HG02852 (cell line): ENCODE measurements around the gene METTL22.
A peak's percentile ranks its signal among the peaks of the same experiment; 100 is the strongest.

Source experiments
- ATAC-seq: cut with Tn5 transposase; IDR thresholded peaks from one replicate; pipeline ENCODE4 v1.9.1; 2021; ENCODE audit warnings: mild to moderate bottlenecking, moderate library complexity; ENCODE audit not compliant: unreplicated experiment

METTL22 gene

DNA sequence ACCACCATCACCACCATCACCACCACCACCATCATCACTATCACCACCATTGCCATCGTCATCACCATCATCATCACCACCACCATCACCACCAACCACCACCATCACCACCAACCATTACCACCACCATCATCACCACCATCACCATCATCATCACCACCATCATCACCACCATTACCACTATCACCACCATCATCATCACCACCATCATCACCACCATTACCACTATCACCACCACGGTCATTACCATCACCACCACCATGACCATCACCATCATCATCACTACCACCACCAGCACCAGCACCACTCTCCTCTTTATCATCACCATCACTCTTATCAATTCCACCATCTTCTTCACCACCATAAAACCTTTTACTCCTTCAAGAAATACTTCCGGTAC, 30.0 kb upstream of the METTL22 start:
- ATAC-seq = no peak

DNA sequence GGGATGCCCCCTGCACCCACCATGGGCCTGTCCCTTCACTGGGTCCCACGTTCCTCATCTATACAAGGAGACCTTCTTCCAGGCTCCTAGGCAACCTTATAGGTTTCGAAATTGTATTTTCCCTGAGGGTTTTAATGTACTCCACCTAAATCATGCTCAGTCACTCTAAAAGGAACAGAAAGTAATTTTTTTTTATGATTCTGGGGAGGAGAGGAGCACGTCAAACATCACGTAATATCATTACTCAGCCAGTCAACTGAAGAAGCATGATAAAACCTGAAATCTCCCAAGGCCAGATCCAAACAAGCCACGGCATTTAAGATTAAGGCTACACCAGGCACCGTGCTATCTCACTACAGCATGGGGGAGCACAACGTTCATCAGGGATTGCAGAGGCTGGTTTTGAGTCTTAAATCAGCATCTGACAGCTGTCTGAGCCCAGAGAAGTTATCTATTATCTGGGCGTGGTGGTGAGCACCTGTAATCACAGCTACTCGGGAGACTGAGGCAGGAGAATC, 27.3 kb upstream of the METTL22 start:
- ATAC-seq = no peak

DNA sequence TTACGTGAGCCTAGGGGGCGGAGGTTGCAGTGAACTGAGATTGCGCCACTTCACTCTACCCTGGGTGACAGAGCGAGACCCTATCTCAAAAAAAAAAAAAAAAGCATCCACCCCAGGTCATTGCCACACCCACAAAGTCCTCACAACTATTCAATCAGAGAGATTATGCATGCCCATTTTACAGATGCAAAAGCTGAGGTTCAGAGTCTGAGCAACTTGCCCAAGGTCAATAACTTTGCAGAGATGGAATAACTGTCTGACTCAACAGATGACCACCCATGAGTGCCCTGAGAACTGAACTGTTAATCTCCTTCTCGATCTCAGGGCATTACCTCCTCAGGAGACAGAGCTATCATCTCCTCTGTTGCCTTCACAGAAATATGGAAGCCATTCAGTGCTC, 25.7 kb upstream of the METTL22 start:
- no peak for ATAC-seq

DNA sequence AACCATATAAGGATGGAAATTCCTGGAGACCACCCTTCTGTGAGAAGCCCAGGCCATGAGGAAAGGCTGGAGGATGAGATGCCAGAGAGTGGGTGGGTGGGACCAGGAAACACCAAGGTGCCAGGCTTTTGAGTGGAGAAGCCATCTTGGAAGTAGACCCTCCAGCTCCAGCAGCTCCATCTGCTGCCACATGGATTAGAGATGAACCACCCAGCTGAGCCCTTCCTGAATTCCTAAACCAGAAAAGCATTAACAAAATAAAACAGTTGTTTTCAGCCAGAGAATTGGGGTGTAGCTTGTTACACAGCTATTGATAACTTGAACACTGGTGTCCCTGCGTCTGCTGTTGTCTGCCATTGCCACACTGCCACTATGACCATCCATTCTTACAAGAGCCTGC, 24.9 kb upstream of the METTL22 start:
- ATAC-seq = no peak

DNA sequence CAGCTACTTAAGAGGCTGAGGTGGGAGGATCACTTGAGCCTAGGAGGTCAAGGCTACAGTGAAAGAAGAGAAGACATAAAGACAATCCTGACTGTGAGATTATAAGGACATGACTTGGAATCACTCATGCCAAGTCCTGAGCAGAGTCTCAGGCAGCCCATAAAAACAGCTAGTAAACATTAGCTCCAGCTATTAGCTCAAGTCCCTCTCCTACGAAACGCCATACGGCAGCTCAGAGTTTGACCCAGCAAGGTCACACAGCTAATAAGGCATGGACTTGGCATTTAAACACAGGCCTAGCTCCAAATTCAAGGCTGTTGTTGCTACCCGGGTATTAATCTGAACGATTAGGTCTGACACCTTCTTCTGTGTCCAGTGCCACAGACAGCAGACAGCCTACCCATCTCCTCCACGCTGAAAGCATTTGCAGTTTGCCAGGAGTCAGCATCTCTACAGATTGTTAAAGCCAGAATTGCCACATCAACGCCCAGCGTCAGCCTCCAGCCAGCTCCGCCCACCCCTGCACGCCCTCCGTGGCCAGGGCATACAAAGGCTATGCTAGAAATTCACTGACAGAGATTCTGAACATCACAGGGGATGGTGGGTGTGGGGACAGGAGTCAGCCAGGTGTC, 21.2 kb upstream of the METTL22 start:
- no peak for ATAC-seq

DNA sequence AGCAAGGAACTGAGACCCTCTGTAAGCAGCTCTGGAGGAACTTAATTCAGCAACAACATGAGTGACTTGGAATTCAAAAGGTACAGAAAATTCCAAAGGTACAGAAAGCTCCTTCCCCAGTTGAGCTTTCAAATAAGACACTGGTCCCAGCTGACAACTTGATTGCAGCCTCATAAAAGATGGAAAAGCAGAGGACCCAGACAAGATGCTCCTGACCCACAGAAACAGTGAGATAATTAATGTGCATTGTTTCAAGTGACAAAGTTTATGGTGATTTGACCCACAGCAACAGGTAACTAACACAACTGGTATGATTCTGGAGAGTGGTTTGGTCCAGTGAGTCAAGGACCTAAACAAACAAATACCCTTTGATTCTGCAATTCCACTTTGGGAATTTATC, 15.9 kb upstream of the METTL22 start:
- no peak for ATAC-seq

DNA sequence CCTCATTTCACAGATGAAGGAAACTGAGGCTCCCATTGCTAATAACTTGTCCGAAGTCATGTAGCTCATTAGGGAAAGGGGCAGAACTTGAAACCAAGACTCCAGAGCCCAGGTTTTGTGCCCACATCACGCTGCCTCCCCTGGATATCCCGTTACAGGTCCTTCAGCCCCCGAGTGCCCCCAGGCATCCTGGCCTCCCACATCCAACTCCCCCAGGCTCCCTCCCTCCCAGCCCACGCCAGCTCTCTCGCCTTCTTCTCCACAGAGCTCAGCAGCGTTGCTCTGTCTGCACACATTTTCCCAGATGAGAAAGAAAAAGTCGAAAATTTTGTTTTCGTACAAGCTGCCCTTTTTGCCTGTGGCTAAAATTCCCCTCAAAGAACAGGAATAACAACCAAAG, 14.3 kb upstream of the METTL22 start:
- no peak for ATAC-seq

DNA sequence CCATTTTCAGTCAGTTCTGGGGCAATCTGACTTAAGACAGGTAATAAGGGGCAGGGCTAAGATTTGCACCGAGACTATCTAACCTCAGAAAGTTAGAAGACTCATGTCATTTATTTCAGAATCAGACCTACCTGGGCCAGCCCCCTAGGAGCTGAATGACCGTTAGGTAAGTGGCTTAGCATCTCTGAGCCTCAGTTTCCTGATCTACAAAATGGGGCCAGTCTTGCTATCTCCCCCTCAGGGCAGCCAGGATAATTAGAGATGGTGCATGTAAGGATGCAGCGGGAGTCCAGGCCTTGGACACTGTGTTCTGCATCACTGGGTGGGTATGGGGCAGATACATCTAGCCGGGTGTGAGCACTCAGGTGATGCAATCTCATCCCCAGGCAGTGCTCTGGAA, 10.4 kb upstream of the METTL22 start:
- no peak for ATAC-seq

DNA sequence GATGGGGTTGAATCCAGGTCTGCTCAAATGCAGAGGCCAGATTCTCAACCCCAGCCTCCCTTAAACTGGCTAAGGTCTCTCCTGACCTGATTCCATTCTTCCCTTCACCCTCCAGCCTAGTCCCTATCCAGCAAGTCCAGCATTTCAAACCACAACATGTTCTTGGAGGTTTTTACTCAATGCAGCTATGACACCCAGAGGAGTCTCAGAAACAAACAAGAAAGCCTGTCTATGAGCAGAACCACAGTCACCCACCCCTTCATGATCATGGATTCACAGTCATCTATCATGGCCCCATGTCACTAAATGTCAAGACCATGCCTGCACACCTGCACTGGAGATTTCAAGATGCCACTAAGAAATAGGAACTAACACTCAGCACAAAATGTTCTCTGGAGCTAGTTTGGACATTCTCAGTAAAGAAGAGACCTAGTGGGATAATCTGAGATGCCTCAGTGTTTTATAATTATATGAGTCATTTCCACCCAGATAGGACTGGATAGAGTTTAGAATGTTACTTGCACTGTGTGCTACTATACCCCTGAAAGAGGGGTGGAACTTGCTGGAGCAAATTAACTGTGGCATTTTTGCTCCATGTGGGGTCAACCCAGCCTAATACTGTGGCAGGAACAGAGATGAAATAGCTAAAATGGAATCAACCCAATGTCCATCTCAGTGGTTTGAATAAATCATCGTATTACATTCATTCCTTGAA, 9.5 kb upstream of the METTL22 start:
- ATAC-seq = no peak

DNA sequence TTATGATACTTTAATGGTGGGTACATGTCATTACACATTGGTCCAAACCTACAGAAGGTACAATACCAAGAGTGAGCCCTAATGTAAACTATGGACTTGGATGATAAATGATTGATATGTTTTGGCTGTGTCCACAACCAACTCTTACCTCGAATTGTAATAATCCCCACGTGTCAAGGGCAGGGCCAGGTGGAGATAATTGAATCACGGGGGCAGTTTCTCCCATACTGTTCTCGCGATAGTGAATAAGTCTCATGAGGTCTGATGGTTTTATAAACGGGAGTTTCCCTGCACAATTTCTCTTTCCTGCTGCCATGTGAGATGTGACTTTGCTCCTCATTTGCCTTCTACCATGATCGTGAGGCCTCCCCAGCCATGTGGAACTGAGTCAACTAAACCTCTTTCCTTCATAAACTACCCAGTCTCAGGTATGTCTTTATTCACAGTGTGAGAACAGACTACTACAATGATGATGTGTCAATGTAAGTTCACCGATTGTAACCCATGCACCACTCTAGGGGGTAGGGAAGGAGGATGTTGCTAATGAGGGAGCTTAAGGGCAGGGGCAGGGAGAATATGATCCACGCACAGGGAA, 7.0 kb upstream of the METTL22 start:
- no peak for ATAC-seq

DNA sequence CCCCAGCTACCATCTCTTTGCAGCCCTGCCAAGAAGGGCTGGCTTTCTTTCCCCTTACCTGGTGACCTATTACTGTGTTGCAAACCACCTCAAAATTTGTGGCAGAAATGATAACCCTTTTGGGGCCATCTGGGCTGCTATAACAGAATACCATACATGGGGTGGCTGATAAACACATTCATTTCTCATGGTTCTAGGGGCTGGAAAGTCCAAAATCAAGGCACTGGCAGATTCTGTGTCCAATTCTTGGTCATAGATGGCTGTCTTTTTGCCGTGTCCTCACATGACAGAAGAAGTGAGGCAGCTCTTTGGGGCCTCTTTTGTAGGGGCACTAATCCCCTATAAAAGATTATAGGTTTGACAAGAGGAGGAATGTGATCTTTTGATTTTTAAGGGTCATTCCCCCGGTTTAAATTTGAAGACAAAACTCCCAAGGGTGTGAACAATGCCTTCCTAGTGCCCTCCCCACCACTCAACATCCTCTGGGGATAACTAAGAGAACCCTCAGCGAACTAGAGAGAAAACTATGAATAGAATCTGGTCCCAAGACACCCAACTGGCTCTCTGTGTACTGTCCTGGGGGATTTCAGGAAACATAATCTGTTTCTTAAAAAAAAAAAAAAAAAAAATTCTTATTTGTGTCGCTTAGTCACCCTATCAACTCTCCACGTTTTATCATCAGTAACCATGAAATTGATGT, 1.7 kb upstream of the METTL22 start:
- ATAC-seq = no peak

DNA sequence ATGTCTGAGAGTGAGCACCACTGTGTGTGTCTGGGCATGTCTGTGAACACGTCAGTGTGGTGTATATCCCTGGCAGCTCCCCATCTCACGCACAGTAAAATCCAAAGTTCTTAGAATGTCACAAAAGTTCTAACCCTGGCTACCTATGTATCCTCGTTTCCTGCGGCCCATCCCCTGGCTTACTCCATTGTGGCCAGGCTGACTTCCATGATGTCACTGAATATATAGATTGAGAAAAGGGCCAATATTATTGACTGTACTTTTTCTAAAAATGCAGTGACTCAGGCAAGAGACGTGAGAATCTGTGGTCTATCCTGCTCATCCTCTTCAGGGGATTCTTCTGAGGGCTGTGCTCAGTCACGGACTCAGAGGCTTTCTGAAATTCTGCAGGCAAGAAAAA, 963 bp upstream of the METTL22 start:
- ATAC-seq = no peak

DNA sequence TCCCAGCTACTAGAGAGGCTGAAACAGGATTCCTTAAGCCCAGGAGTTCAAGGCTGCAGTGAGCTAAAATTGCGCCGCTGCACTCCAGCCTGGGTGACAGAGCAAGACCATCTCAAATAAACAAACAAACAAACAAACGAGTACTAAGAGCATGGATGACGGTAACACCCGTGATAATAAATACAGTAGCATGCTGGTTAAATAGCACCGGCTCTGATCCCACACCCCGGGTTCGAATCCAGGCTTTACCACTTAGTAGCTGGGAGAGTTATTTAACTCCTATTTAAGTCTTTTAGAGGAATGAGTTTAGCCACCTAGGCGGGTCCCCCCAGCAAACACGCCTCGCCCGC, 301 bp upstream of the METTL22 start:
- no peak for ATAC-seq

DNA sequence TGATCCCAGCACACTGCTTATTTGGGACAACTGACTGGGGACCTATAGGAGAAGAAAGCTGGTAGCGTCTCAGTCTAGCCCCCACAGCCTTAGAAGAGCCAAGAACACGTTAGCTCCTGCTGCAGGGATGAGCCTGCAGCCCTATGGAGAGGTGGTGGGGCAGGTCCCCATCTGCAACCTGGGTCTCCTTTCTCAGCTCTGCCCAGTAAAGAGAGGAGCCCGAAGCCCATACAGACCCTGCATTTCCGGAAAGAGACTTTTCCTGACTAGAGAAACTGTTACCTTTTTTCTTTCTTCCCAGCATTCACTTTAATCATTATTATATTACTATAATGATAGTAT, 788 bp downstream of the METTL22 start:
- ATAC-seq = peak; percentile 10

DNA sequence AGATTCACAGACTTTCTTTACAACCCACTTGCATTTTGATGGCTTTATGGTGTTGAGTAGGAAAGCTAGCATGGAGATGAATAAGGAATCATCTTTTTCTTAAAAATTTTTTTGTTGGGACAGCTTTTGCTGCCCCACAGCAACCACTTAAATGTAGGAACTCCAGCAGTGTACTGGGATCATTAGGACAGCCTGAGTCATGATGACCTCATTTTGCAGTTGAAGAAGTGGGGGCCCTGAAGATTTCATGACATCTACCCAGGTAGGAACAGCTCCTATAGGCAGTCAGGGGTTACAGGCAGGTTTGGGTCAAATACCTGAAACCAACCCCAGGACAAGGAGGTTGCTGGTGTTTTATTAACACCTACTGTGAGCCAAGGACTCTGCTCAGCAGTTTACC, 2.1 kb downstream of the METTL22 start:
- ATAC-seq = no peak

DNA sequence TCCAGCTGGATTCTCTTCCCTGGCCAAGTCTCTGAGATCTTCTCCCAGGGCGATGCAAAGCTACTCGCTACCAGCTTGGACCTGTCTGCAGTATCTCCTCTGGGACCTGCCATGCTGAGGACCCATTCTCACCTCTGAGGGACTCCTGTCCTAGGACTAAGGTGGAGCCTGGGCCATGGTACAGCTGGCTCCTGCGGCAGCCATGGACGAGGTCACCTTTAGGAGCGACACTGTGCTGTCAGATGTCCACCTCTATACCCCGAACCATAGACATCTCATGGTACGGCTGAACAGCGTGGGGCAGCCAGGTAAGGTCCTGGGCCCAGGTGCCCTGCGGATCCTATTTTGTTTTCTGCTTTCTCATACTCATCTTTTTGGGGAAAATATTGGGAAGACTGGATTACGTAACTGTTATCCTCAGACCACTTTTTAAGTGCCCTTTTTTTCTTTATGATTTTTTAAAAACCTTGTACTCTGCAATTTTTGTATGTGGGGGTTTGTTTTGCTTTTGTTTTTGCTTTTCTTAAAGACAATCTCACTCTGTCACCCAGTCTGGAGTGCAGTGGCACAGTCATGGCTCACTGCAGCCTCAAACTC, 4.1 kb downstream of the METTL22 start:
- ATAC-seq = no peak

DNA sequence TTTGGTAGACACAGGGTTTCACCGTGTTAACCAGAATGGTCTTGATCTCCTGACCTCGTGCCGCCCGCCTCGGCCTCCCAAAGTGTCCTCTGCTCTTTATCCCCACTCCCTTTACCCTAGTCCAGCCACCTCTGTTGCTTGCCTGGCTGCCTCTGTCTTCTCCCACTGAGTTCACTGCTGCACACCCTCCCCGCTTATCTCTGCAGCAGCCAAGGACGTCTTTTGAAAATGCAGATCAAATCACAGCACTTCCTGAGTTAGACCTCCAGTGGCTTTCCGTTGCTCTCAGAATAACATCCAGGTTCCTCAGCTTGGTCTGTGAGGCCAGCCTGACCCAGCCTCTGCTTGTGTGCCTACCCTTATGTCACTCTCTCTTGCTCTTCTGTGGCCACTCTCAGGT, 5.4 kb downstream of the METTL22 start:
- ATAC-seq = no peak

DNA sequence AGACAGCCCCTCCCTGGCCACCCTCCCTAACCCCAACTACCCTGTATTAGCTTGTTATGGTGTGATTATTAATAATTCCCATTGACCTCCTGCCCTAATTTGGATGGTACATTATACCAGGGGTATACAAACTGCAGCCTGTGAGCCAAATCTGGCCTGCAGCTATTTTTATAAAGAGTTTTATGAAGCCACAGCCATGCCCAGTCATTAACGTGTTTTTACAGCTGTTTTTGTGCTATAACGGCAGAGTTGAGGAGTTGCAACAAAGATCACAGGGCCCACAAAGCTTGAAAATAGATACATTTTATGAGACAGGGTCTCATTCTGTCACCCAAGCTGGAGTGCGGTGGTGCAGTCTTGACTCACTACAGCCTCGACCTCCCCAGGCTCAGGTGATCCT, 6.0 kb downstream of the METTL22 start:
- no peak for ATAC-seq

DNA sequence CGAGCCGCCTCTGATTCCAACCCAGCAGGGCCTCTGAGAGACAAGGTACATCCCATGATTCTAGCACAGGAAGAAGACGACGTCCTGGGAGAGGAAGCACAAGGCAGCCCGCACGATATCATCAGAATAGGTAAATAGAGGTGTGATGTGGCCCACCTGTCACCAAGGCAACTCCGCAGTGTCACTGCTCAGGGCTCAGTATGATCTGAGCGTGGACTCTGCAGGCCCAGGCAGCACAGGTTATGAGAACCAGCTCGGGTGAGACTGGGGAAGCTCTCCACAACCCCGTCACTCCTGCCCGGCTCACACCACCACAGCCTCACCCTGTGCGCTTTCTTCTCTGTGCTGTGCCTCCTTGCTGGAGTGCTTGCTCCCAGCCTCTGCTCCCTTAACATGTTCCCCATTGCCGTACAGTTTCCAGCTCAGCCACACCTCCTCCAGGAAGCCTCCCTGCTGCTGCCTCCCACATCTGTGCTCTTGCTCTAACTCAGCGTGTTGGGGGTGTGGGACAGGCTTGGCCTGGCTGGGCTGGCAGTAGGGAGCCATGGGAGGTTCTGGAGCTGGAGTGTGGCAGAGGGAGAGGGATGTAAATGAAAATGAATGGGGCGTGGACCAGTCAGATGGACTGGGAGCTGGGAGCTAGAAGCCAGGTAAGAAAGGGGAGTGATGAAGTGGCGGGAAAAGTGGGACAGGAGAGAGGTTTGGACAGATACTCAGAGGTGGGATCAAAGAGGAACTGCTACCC, 7.7 kb downstream of the METTL22 start:
- no peak for ATAC-seq

DNA sequence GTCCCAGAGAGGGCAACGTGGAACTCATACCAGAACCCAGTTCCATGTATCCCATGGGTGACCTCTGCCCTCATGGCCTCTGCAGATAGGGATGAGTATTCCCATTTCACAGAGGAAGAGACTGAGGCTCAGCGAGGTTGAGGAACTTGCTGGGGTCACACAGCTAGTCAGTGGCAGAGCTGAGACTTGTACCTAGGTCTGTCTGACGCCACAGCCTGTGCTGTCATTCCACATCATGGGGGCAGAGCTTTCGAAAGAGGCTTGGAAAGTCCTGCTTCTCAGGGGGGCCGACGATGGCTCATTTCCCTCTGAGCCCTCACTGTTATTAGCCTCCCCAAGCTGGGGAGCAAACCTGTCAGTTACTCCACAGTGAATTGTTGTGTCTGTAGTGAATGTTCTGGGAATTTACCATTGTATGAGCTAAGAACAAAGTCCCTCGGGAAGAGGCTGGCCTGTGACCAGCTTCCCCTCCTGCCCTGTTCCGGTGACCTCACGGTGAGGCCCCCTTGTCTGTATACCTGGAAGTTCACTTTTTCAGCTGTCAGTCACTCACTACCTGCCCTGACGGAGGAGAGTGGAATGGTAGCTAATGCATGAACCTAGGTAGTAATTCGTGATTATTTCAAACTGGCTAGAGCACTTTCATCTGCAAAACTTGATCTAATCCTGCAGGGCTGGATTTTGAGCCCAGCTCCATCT, 8.9 kb downstream of the METTL22 start:
- no peak for ATAC-seq
